Measurements from ENCODE around the gene EFNA1. TPM values are rescaled to one million over a fixed set of nuclear protein-coding genes. Genes with fewer than 3 reads are reported as not detected.

EFNA1 gene, protein sequence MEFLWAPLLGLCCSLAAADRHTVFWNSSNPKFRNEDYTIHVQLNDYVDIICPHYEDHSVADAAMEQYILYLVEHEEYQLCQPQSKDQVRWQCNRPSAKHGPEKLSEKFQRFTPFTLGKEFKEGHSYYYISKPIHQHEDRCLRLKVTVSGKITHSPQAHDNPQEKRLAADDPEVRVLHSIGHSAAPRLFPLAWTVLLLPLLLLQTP
- total RNA-seq (14.5 TPM), polyA plus RNA-seq (52.6 TPM)
- long read RNA-seq, donor 1, partial matches to known transcripts: 0 of 2 reads
- long read RNA-seq, donor 1, other reads (novel, unspliced or antisense): 0 of 2 reads
- long read RNA-seq, donor 2, transcript EFNA1-202 (5 exons, 1,926 nt): major isoform, 17 of 121 reads
- long read RNA-seq, donor 2, partial matches to known transcripts: 104 of 121 reads
- long read RNA-seq, donor 2, other reads (novel, unspliced or antisense): 0 of 121 reads
- long read RNA-seq, donor 3, transcript EFNA1-202 (5 exons, 1,926 nt): major isoform, 16 of 23 reads
- long read RNA-seq, donor 3, partial matches to known transcripts: 6 of 23 reads
- long read RNA-seq, donor 3, other reads (novel, unspliced or antisense): 0 of 23 reads
- long read RNA-seq, donor 4, partial matches to known transcripts: 0 of 4 reads
- long read RNA-seq, donor 4, other reads (novel, unspliced or antisense): 0 of 4 reads
- long read RNA-seq, donor 5, transcript EFNA1-202 (5 exons, 1,926 nt): major isoform, 21 of 208 reads
- long read RNA-seq, donor 5, partial matches to known transcripts: 166 of 208 reads
- long read RNA-seq, donor 5, other reads (novel, unspliced or antisense): 17 of 208 reads
- long read RNA-seq, donor 6, transcript EFNA1-202 (5 exons, 1,926 nt): major isoform, 12 of 82 reads
- long read RNA-seq, donor 6, partial matches to known transcripts: 60 of 82 reads
- long read RNA-seq, donor 6, other reads (novel, unspliced or antisense): 7 of 82 reads
- long read RNA-seq, donor 7, transcript EFNA1-202 (5 exons, 1,926 nt): major isoform, 18 of 78 reads
- long read RNA-seq, donor 7, partial matches to known transcripts: 58 of 78 reads
- long read RNA-seq, donor 7, other reads (novel, unspliced or antisense): 0 of 78 reads
- long read RNA-seq, donor 8, partial matches to known transcripts: 0 of 3 reads
- long read RNA-seq, donor 8, other reads (novel, unspliced or antisense): 0 of 3 reads
- long read RNA-seq, donor 9, partial matches to known transcripts: 23 of 28 reads
- long read RNA-seq, donor 9, other reads (novel, unspliced or antisense): 0 of 28 reads
- long read RNA-seq, donor 10, transcript EFNA1-202 (5 exons, 1,926 nt): major isoform, 12 of 12 reads
- long read RNA-seq, donor 10, partial matches to known transcripts: 0 of 12 reads
- long read RNA-seq, donor 10, other reads (novel, unspliced or antisense): 0 of 12 reads

DNA sequence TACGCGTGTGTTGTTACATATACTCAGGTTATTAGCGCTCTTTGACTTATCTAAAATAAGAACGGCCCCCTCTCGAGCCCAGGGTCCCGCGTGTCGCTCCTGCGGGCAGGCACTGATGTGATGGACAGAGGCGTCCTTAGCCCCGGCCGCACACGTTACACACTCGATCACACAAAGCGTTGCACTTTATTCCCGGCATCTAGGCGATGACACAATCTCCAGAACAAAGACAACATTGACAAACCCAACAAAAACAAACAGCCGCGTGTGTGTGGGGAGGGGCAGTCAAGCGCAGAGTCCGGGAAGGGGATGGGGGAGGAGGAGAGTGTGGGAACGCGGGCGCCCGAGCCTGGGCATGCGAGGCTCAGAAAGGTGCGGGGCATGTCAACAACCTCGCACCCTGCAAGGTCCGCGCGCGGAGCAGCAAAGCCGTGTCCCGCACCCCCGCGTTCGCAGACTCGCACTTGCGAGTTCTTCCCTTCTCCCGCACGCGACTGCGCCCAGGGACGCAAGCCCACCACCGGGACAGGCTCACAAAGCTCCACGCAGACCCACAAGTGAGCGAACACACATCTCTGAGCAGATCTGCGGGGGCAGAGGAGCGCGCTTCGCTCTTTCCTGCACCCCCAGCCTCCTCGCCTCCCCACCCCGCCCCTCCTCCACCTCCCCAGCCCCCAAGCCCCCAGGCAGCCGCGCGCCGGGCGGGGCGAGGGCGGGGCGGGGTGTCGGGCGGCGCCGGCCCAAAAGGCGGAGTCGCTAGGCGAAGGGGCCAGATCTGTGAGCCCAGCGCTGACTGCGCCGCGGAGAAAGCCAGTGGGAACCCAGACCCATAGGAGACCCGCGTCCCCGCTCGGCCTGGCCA is at the start of gene EFNA1:
TSS of gene EFNA1 (plus strand) at position 772 of the 862 bp plus-strand sequence. CDS start 102 bp downstream, outside the sequence.
- Histone ChIP-seq H3K36me3 (ENCODE audit: control insufficient read depth in 2 of 2, insufficient read depth in 2 of 2, low read length in 1 of 2) (peaks cover 8 to 10% of the 10 kb centered on the region in 2 donors), H3K27ac (ENCODE audit: low read depth in 1 of 2, low read length in 1 of 2) (peak within 1 kb of the TSS; percentile 62 to 73), H3K4me1 (ENCODE audit: control insufficient read depth in 2 of 2, insufficient read depth in 2 of 2, low read length in 2 of 2) (peaks cover 19 to 52% of the 10 kb centered on the region in 2 donors), H3K27me3 (ENCODE audit: control insufficient read depth in 2 of 2, insufficient read depth in 1 of 2, low read length in 1 of 2) (peaks cover 4 to 60% of the 10 kb centered on the region in 2 donors), H3K4me3 (ENCODE audit: low read length in 2 of 2) (peak within 1 kb of the TSS; percentile 65 to 71), H3K9me3 (ENCODE audit: control insufficient read depth in 2 of 2, insufficient read depth in 1 of 2, low read length in 1 of 2) (no peaks in the 10 kb centered on the region)
- DNase-seq (ENCODE audit: low read depth in 6 of 9, low spot score in 9 of 9): peak in 3 of 9 donors; percentile 44 to 73 (median 47)
- under 1% methylated on average over 76 of the region's 76 CpGs for WGBS

DNA sequence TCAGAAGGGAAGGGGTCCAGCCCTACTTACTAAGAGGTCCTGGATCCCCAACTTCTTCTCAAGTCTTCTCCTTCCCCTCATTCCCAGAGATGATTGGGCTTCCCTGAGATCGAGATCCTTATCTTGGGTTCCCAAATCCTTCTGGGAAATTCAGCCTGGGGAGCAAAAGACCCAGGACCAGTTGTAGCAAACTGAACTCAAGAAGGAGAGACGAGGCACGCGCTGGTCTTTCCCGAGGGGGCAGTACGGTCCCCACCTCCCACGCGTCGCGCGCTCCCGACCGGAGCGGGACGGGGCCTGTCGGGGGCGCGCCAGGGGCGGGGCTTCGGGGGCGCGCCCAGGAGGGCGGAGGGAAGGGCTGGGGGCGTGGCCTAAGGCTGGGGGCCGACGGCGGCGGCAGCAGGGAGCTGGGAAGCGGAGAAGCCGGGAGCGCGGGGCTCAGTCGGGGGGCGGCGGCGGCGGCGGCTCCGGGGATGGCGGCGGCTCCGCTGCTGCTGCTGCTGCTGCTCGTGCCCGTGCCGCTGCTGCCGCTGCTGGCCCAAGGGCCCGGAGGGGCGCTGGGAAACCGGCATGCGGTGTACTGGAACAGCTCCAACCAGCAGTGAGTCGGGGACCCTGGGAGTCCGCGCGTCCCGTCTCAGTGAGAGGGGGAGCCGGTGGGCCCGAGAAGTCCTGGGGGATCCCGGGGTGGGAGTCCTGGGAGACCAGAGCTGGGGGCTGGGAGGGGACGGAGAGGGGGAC is 49.0 kb upstream of the EFNA1 start, which contains the start of gene EFNA3:
TSS of gene EFNA3 (plus strand) at position 369 of the 741 bp plus-strand sequence. CDS start at position 474, 105 bp downstream.
- H3K9me3 ChIP-seq (ENCODE audit: control insufficient read depth in 2 of 2, insufficient read depth in 1 of 2, low read length in 1 of 2): peaks cover 0 to 15% of the 10 kb centered on the region in 2 donors
- no peaks in the 10 kb centered on the region for H3K36me3 ChIP-seq (ENCODE audit: control insufficient read depth in 2 of 2, insufficient read depth in 2 of 2, low read length in 1 of 2)
- no peak within 1 kb of the TSS for H3K27ac ChIP-seq (ENCODE audit: low read depth in 1 of 2, low read length in 1 of 2)
- DNase-seq (ENCODE audit: low read depth in 6 of 9, low spot score in 9 of 9): peak in 2 of 9 donors; percentile 43 to 54
- peaks cover 16 to 59% of the 10 kb centered on the region in 2 donors for H3K4me1 ChIP-seq (ENCODE audit: control insufficient read depth in 2 of 2, insufficient read depth in 2 of 2, low read length in 2 of 2)
- H3K27me3 ChIP-seq (ENCODE audit: control insufficient read depth in 2 of 2, insufficient read depth in 1 of 2, low read length in 1 of 2): peaks cover 55 to 89% of the 10 kb centered on the region in 2 donors
- WGBS: 3% methylated on average over 59 of the region's 59 CpGs
- H3K4me3 ChIP-seq (ENCODE audit: low read length in 2 of 2): peak within 1 kb of the TSS; percentile 22 to 37

DNA sequence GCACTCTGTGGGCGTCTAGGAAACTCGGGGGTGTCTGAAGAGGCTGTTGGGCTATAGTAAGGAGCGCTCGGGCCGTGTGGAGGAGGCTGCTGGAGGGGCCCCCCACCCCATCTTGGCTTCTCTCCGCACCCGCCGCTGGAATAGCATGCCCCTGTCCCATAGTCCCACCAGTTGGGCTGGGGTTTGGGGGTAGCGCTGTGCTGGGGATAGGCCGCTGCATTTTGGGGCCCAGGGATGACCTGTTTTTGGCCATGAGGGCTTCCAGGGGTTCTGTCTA is 48.5 kb upstream of the EFNA1 start:
- peaks cover 16 to 60% of the 10 kb centered on the region in 2 donors for H3K4me1 ChIP-seq (ENCODE audit: control insufficient read depth in 2 of 2, insufficient read depth in 2 of 2, low read length in 2 of 2)
- no peak for DNase-seq (ENCODE audit: low read depth in 6 of 9, low spot score in 9 of 9)
- no peak overlapping the region for H3K27ac ChIP-seq (ENCODE audit: low read depth in 1 of 2, low read length in 1 of 2)
- H3K4me3 ChIP-seq (ENCODE audit: low read length in 2 of 2): peak overlapping the region; percentile 22 to 37
- 8% methylated on average over 10 of the region's 10 CpGs for WGBS
- H3K36me3 ChIP-seq (ENCODE audit: control insufficient read depth in 2 of 2, insufficient read depth in 2 of 2, low read length in 1 of 2): no peaks in the 10 kb centered on the region
- peaks cover 0 to 15% of the 10 kb centered on the region in 2 donors for H3K9me3 ChIP-seq (ENCODE audit: control insufficient read depth in 2 of 2, insufficient read depth in 1 of 2, low read length in 1 of 2)
- peaks cover 60 to 90% of the 10 kb centered on the region in 2 donors for H3K27me3 ChIP-seq (ENCODE audit: control insufficient read depth in 2 of 2, insufficient read depth in 1 of 2, low read length in 1 of 2)

DNA sequence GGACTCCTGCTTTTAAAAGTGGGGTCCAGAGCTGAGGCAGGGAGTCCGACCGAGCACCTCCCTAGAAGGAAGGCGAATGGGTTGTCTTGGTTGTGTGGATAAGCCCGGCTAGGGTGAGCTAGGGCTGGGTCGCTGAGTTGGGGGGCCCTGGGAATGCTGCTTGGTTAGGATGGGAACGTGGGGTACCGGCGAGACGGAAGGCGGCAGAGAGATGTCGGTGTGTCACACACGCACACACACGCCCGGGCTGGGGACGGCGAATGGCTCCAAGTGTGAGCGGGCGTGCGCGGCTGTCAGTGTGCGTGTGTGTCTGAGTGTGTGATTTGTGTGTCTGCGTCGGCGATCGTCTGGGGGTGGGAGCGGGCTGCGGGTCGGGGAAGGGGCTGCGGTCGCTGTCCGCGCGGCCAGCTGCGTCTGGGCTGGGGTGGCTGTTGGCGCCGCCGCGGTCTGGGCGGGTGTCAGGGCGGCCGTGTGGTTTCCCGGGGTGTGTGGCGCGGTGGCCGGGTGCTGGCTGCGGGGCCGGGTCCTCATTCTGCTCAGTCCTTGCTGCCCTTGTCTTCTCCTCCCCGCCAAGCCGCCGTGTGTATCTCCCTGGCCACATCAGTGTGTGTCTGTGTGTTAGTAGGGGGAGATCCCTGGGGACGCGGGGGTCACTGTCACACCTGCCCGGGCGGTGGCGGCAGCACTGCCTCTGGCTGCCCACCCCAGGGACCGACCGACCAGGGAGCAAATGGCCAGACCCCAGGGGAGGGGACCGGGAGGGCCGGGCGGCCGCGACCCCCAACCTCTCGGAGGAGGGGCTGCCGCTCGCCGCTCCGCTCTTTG is 48.0 kb upstream of the EFNA1 start:
- H3K27me3 ChIP-seq (ENCODE audit: control insufficient read depth in 2 of 2, insufficient read depth in 1 of 2, low read length in 1 of 2): peaks cover 63 to 95% of the 10 kb centered on the region in 2 donors
- WGBS: 2% methylated on average over 67 of the region's 67 CpGs
- H3K4me3 ChIP-seq (ENCODE audit: low read length in 2 of 2): peak overlapping the region; percentile 22 to 37

DNA sequence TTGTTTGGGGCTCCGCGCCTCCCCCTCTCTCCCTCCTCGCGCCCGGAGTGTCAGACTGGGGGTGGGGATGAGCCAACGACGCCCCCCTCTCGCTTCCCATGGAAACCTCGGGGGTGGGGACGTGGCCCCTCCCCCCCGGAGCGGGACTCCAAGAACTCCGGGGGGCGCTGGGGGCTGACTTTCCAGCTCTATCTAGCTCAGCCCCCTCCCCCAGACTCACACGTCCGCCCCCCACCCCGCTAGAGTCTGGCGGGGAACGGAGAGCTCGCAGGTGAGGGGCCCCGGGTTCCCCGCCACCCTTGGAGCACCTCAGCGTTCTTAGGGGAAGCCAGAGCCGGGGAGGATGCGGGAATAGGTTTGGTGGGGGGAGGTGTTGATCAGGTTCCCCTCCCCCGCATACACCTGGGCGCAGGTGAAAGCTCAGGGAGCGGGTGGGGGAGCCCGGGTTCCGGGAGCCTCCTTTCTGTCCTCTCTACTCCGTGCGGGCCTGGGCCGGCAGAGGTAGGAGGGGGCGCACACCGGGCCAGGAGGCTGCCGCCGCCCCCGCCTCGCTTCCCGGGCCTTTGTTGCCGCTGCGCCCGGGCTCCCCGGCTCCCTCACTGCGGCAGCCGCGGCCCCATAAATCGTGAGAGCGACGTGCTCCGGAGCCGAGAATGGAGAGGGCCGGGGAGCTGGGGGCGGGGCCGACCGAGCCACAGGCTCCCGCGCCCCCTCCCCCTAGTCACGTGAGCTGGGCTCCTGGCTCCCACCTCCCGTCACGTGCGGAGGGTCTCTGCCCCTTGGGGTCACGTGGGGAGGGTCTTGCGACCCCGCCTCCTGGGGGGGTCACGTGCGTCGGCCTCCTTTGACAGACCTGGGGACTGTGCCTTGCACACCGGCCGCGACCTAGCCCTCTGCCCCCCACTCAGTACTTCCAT is 47.1 kb upstream of the EFNA1 start:
- H3K4me3 ChIP-seq (ENCODE audit: low read length in 2 of 2): peak overlapping the region; percentile 18 to 36
- H3K9me3 ChIP-seq (ENCODE audit: control insufficient read depth in 2 of 2, insufficient read depth in 1 of 2, low read length in 1 of 2): peaks cover 0 to 15% of the 10 kb centered on the region in 2 donors
- H3K36me3 ChIP-seq (ENCODE audit: control insufficient read depth in 2 of 2, insufficient read depth in 2 of 2, low read length in 1 of 2): no peaks in the 10 kb centered on the region
- peak in 3 of 9 donors; percentile 43 to 75 (median 61) for DNase-seq (ENCODE audit: low read depth in 6 of 9, low spot score in 9 of 9)
- H3K27ac ChIP-seq (ENCODE audit: low read depth in 1 of 2, low read length in 1 of 2): no peak overlapping the region
- peaks cover 63 to 88% of the 10 kb centered on the region in 2 donors for H3K27me3 ChIP-seq (ENCODE audit: control insufficient read depth in 2 of 2, insufficient read depth in 1 of 2, low read length in 1 of 2)
- WGBS: 1% methylated on average over 71 of the region's 71 CpGs
- H3K4me1 ChIP-seq (ENCODE audit: control insufficient read depth in 2 of 2, insufficient read depth in 2 of 2, low read length in 2 of 2): peaks cover 17 to 68% of the 10 kb centered on the region in 2 donors

More for the DNA sequence above, 48.0 kb upstream of the EFNA1 start:
- no peak overlapping the region for H3K27ac ChIP-seq (ENCODE audit: low read depth in 1 of 2, low read length in 1 of 2)
- H3K9me3 ChIP-seq (ENCODE audit: control insufficient read depth in 2 of 2, insufficient read depth in 1 of 2, low read length in 1 of 2): peaks cover 0 to 15% of the 10 kb centered on the region in 2 donors
- H3K4me1 ChIP-seq (ENCODE audit: control insufficient read depth in 2 of 2, insufficient read depth in 2 of 2, low read length in 2 of 2): peaks cover 16 to 65% of the 10 kb centered on the region in 2 donors
- DNase-seq (ENCODE audit: low read depth in 6 of 9, low spot score in 9 of 9): no peak
- H3K36me3 ChIP-seq (ENCODE audit: control insufficient read depth in 2 of 2, insufficient read depth in 2 of 2, low read length in 1 of 2): no peaks in the 10 kb centered on the region

DNA sequence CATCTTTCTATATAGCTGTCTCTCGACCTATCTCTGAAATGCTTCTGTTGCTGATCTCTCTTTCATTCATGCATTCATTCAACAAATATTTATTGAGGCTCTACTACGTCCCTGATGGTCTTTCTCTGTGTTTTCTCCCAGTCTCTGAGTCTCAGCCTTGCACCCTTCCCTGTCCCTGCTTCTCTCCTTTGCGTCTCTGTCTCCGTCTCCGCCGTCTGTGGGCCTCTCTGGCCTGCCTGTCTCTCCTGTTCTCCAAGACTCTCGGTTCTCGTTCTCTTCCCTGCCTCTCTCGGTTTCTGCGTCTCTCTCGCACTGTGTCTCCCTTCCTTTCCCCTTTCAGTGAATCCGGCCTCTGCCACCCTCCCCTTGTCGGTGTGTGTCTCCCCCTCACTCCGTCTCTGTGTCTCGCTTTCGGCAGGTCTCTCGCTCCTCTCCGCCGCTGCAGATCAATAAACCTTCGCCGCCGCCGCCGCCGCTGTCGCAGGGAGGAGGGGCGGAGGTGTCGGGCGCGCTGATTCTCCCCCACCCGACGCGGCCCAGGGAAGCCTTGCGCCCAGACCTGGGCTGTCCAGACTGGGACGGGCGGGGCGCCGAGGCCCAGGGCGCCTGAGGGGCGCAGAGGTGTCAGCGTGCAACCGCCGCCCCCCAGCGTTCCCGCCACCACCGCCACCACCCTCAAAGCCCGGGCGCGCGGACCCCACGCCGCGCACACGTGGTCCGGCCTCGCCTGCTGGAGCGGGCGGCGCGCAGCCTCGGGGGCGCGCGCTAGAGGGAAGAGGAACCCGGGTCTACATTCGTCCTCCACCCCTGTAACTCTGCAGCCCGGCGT is 46.0 kb upstream of the EFNA1 start:
- peak overlapping the region in 1 of 2 donors; percentile 29 for H3K4me3 ChIP-seq (ENCODE audit: low read length in 2 of 2)
- H3K9me3 ChIP-seq (ENCODE audit: control insufficient read depth in 2 of 2, insufficient read depth in 1 of 2, low read length in 1 of 2): peaks cover 0 to 15% of the 10 kb centered on the region in 2 donors
- peaks cover 63 to 83% of the 10 kb centered on the region in 2 donors for H3K27me3 ChIP-seq (ENCODE audit: control insufficient read depth in 2 of 2, insufficient read depth in 1 of 2, low read length in 1 of 2)
- no peaks in the 10 kb centered on the region for H3K36me3 ChIP-seq (ENCODE audit: control insufficient read depth in 2 of 2, insufficient read depth in 2 of 2, low read length in 1 of 2)
- H3K4me1 ChIP-seq (ENCODE audit: control insufficient read depth in 2 of 2, insufficient read depth in 2 of 2, low read length in 2 of 2): peaks cover 26 to 76% of the 10 kb centered on the region in 2 donors
- WGBS: 4% methylated on average over 68 of the region's 68 CpGs
- DNase-seq (ENCODE audit: low read depth in 6 of 9, low spot score in 9 of 9): peak in 1 of 9 donors; percentile 43
- no peak overlapping the region for H3K27ac ChIP-seq (ENCODE audit: low read depth in 1 of 2, low read length in 1 of 2)
